Measurements from ENCODE around the gene SOCS6. TPM values are rescaled to one million over a fixed set of nuclear protein-coding genes. Genes with fewer than 3 reads are reported as not detected.
"Not testable (repeated sequence)": the region's sequence is repeated elsewhere in the genome, so short reads cannot be mapped to it uniquely, and the experiment has no call there.

Gene SOCS6
- total RNA-seq, 3 donors from 2014 or later (not counting 1 experiment from before 2014, with no cell fraction given): 2.5 to 8.1 (median 4.7) TPM

- TF ChIP-seq, protein P1, sequence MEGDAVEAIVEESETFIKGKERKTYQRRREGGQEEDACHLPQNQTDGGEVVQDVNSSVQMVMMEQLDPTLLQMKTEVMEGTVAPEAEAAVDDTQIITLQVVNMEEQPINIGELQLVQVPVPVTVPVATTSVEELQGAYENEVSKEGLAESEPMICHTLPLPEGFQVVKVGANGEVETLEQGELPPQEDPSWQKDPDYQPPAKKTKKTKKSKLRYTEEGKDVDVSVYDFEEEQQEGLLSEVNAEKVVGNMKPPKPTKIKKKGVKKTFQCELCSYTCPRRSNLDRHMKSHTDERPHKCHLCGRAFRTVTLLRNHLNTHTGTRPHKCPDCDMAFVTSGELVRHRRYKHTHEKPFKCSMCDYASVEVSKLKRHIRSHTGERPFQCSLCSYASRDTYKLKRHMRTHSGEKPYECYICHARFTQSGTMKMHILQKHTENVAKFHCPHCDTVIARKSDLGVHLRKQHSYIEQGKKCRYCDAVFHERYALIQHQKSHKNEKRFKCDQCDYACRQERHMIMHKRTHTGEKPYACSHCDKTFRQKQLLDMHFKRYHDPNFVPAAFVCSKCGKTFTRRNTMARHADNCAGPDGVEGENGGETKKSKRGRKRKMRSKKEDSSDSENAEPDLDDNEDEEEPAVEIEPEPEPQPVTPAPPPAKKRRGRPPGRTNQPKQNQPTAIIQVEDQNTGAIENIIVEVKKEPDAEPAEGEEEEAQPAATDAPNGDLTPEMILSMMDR (IDR thresholded peaks at IDR 0.05): no peak
- no peak for ATAC-seq
- Mint-ChIP-seq H3K4me1 (no peaks in the 10 kb centered on the region), H3K27me3 (ENCODE audit: low read depth in 2 of 2) (no peaks in the 10 kb centered on the region), H3K9me3 (peaks cover 2 to 3% of the 10 kb centered on the region in 2 donors), H3K27ac (no peak overlapping the region), H3K4me3 (no peak overlapping the region), H3K36me3 (peaks cover 7% of the 10 kb centered on the region)
- WGBS (ENCODE audit: insufficient coverage): 92% methylated on average over 2 of the region's 2 CpGs
- intact Hi-C loops (cut with micrococcal nuclease): no loop called here
- no peak for DNase-seq
- Histone ChIP-seq H3K27ac (ENCODE audit: low read length) (no peak overlapping the region), H3K27me3 (ENCODE audit: control insufficient read depth, insufficient read depth, low read length) (no peaks in the 10 kb centered on the region), H3K4me3 (ENCODE audit: low read length) (no peak overlapping the region), H3K36me3 (ENCODE audit: control insufficient read depth, insufficient read depth, low read length) (no peaks in the 10 kb centered on the region), H3K9me3 (ENCODE audit: control insufficient read depth, insufficient read depth, low read length) (no peaks in the 10 kb centered on the region), H3K4me1 (ENCODE audit: control insufficient read depth, insufficient read depth, low read length) (no peaks in the 10 kb centered on the region)
These were observed 65.9 kb downstream of the SOCS6 start for GRCh38 chr18:70354771-70355170.

GRCh38 chr18:70355620-70356385, 67.0 kb downstream of the SOCS6 start:
- H3K4me3 ChIP-seq (ENCODE audit: low read length): no peak overlapping the region
- WGBS (ENCODE audit: insufficient coverage): 92% methylated on average over 5 of the region's 5 CpGs
- DNase-seq: no peak
- Mint-ChIP-seq H3K27ac (no peak overlapping the region), H3K4me3 (no peak overlapping the region), H3K4me1 (no peaks in the 10 kb centered on the region), H3K36me3 (peaks cover 7% of the 10 kb centered on the region), H3K9me3 (peaks cover 2 to 3% of the 10 kb centered on the region in 2 donors), H3K27me3 (ENCODE audit: low read depth in 2 of 2) (no peaks in the 10 kb centered on the region)
- no peak for ATAC-seq
- H3K9me3 ChIP-seq (ENCODE audit: control insufficient read depth, insufficient read depth, low read length): no peaks in the 10 kb centered on the region
- H3K36me3 ChIP-seq (ENCODE audit: control insufficient read depth, insufficient read depth, low read length): no peaks in the 10 kb centered on the region
- intact Hi-C loops (cut with micrococcal nuclease): no loop called here
- no peak overlapping the region for H3K27ac ChIP-seq (ENCODE audit: low read length)
- H3K4me1 ChIP-seq (ENCODE audit: control insufficient read depth, insufficient read depth, low read length): no peaks in the 10 kb centered on the region
- TF ChIP-seq, protein P1 (IDR thresholded peaks at IDR 0.05): no peak
- H3K27me3 ChIP-seq (ENCODE audit: control insufficient read depth, insufficient read depth, low read length): no peaks in the 10 kb centered on the region

GRCh38 chr18:70358105-70358406, 69.2 kb downstream of the SOCS6 start:
- H3K9me3 ChIP-seq (ENCODE audit: control insufficient read depth, insufficient read depth, low read length); H3K4me3 ChIP-seq (ENCODE audit: low read length); H3K27me3 ChIP-seq (ENCODE audit: control insufficient read depth, insufficient read depth, low read length); H3K9me3 Mint-ChIP-seq; H3K36me3 Mint-ChIP-seq; DNase-seq; H3K4me3 Mint-ChIP-seq; ATAC-seq; H3K27ac ChIP-seq (ENCODE audit: low read length); intact Hi-C loops (cut with micrococcal nuclease); H3K36me3 ChIP-seq (ENCODE audit: control insufficient read depth, insufficient read depth, low read length); H3K4me1 ChIP-seq (ENCODE audit: control insufficient read depth, insufficient read depth, low read length); H3K4me1 Mint-ChIP-seq; H3K27ac Mint-ChIP-seq; H3K27me3 Mint-ChIP-seq (ENCODE audit: low read depth in 2 of 2): not testable (repeated sequence)
- 85% methylated on average over 5 of the region's 5 CpGs for WGBS (ENCODE audit: insufficient coverage)

- H3K27ac Mint-ChIP-seq: no peak overlapping the region
- TF ChIP-seq, protein P1 (IDR thresholded peaks at IDR 0.05): no peak
- DNase-seq (no peak), ATAC-seq (no peak)
- peaks cover under 1% of the 10 kb centered on the region for H3K36me3 Mint-ChIP-seq
- Histone ChIP-seq H3K36me3 (ENCODE audit: control insufficient read depth, insufficient read depth, low read length) (no peaks in the 10 kb centered on the region), H3K27me3 (ENCODE audit: control insufficient read depth, insufficient read depth, low read length) (no peaks in the 10 kb centered on the region), H3K4me1 (ENCODE audit: control insufficient read depth, insufficient read depth, low read length) (no peaks in the 10 kb centered on the region), H3K27ac (ENCODE audit: low read length) (no peak overlapping the region), H3K4me3 (ENCODE audit: low read length) (no peak overlapping the region), H3K9me3 (ENCODE audit: control insufficient read depth, insufficient read depth, low read length) (no peaks in the 10 kb centered on the region)
- intact Hi-C loops (cut with micrococcal nuclease): no loop called here
- H3K27me3 Mint-ChIP-seq (ENCODE audit: low read depth in 2 of 2): no peaks in the 10 kb centered on the region
- no peaks in the 10 kb centered on the region for H3K9me3 Mint-ChIP-seq
- H3K4me3 Mint-ChIP-seq: no peak overlapping the region
- WGBS (ENCODE audit: insufficient coverage): 96% methylated on average over 6 of the region's 6 CpGs
- no peaks in the 10 kb centered on the region for H3K4me1 Mint-ChIP-seq
These were observed 70.2 kb downstream of the SOCS6 start for GRCh38 chr18:70359071-70359470.

All from natural killer cell (primary cell).